Gastroesophageal sphincter (tissue), 4 donors: ENCODE data around the gene NUTM1. TPM values are rescaled to one million over a fixed set of nuclear protein-coding genes. Genes with fewer than 3 reads are reported as not detected.

ENCODE experiments used
- ATAC-seq: fragments of 150-250 bp; one replicate; pipeline ENCODE4 v1.9.1; 2016; ENCODE audit warnings: mild to moderate bottlenecking, moderate library complexity
- H3K27ac ChIP-seq, 4 donors: fragments of 200-600 bp; sonication (generic) in 3 of 4; 1 replicate in 3 of 4; 2 replicates in 1 of 4; pipeline ENCODE4 v1.5.1; 2016 to 2019
- H3K27me3 ChIP-seq: fragments of 200-600 bp; sonication (generic); one replicate; pipeline ENCODE4 v1.5.1; 2019
- H3K36me3 ChIP-seq, 2 donors: fragments of 200-600 bp; sonication (generic); one replicate each; pipeline ENCODE4 v1.5.1; 2019; ENCODE audit warnings: control low read depth in 1 of 2
- H3K4me1 ChIP-seq, 3 donors: fragments of 200-600 bp; sonication (generic); 1 replicate in 2 of 3; 2 replicates in 1 of 3; pipeline ENCODE4 v1.5.1; 2016 to 2019; ENCODE audit warnings: control low read depth in 2 of 3
- H3K4me3 ChIP-seq, 2 donors: fragments of 200-600 bp; sonication (generic); one replicate each; pipeline ENCODE4 v1.5.1; 2019; ENCODE audit warnings: mild to moderate bottlenecking in 1 of 2, moderate library complexity in 1 of 2
- H3K9me3 ChIP-seq, 3 donors: fragments of 200-600 bp; sonication (generic); one replicate each; pipeline ENCODE4 v1.5.1; 2017 to 2019; ENCODE audit warnings: control low read depth in 2 of 3
- CTCF ChIP-seq, 4 experiments: fragments of 200-600 bp in 2 of 4; fragments of 450-650 bp in 2 of 4; sonication (generic) in 1 of 4; IDR thresholded peaks; one replicate each; pipeline ENCODE4 v1.5.1; 2017 to 2019; ENCODE audit warnings: antibody characterized with exemption in 4 of 4, mild to moderate bottlenecking in 2 of 4, moderate library complexity in 2 of 4
- EP300 ChIP-seq: sonication (generic); formaldehyde crosslinking; IDR thresholded peaks from one replicate; pipeline ENCODE4 v1.6.1; 2017; ENCODE audit warnings: antibody characterized with exemption, mild to moderate bottlenecking
- POLR2A ChIP-seq, 2 donors: fragments of 450-650 bp; IDR thresholded peaks; one replicate each; pipeline ENCODE4 v1.6.1; 2017; ENCODE audit warnings: antibody characterized with exemption in 2 of 2, mild to moderate bottlenecking in 2 of 2, moderate library complexity in 1 of 2
- POLR2AphosphoS5 ChIP-seq: sonication (generic); formaldehyde crosslinking; IDR thresholded peaks from one replicate; pipeline ENCODE4 v1.6.1; 2017; ENCODE audit warnings: antibody characterized with exemption
- WGBS, 2 donors: methylation state at CpG; one replicate each; pipeline ENCODE4 v1.1.5; 2018; ENCODE audit warnings: low coverage in 1 of 2; 5-methylcytosine and 5-hydroxymethylcytosine counted together
- total RNA-seq, 4 donors: library from RNA; depleted of rRNA; stranded (reverse); fragments of >200 nt; gene quantifications; one replicate each; pipeline ENCODE4 v1.1.0, GENCODE V29; 2016

Gene NUTM1
- total RNA-seq, 4 donors from 2014 or later = 0.12 TPM; not detected in 3

GRCh38 chr15:34353627-34354026 is 10.5 kb downstream of the NUTM1 start:
- TF ChIP-seq POLR2AphosphoS5 = no peak
- no peak for TF ChIP-seq CTCF (IDR thresholded peaks at IDR 0.05)
- TF ChIP-seq EP300 = no peak
- no peak for TF ChIP-seq POLR2A (IDR thresholded peaks at IDR 0.05)
- H3K27ac ChIP-seq = no peak overlapping the region
- ATAC-seq = no peak
- H3K27me3 ChIP-seq = no peaks in the 10 kb centered on the region
- 40% methylated on average over 1 of the region's 2 CpGs; no CpG with 5 or more reads in 1 of the 2 donors for WGBS, 2 donors
- H3K4me1 ChIP-seq = no peaks in the 10 kb centered on the region
- H3K4me3 ChIP-seq = no peak overlapping the region
- peaks cover 0 to 43% of the 10 kb centered on the region in 2 donors for H3K36me3 ChIP-seq
- no peaks in the 10 kb centered on the region for H3K9me3 ChIP-seq

GRCh38 chr15:34354286-34354685 is 11.2 kb downstream of the NUTM1 start:
- TF ChIP-seq CTCF (IDR thresholded peaks at IDR 0.05) (no peak), EP300 (no peak), POLR2AphosphoS5 (no peak)
- no peaks in the 10 kb centered on the region for H3K27me3 ChIP-seq
- WGBS, 2 donors = 100% methylated on average over 5 of the region's 7 CpGs; no CpG with 5 or more reads in 1 of the 2 donors
- H3K36me3 ChIP-seq = peaks cover 0 to 50% of the 10 kb centered on the region in 2 donors
- ATAC-seq = no peak
- H3K27ac ChIP-seq = no peak overlapping the region
- no peaks in the 10 kb centered on the region for H3K4me1 ChIP-seq
- H3K4me3 ChIP-seq = no peak overlapping the region
- no peaks in the 10 kb centered on the region for H3K9me3 ChIP-seq

DNA sequence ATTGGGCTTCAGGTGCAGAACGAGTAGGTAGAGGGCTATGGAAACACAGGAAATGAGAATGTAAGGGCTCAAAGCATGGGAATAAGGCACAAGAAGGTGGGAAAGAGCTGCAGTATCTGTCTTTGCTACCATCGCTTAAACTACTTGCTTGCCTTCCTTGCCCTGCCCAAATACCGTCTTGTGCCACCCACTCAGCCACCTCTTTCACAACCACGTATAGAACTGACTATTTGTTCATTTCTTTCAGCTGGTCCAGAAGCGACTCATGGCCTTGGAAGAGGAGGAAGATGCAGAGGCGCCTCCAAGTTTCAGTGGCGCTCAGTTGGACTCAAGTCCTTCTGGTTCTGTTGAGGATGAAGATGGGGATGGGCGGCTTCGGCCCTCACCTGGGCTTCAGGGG is 12.1 kb downstream of the NUTM1 start:
- no peak overlapping the region for H3K4me3 ChIP-seq
- no peaks in the 10 kb centered on the region for H3K4me1 ChIP-seq
- H3K27me3 ChIP-seq = no peaks in the 10 kb centered on the region
- no peaks in the 10 kb centered on the region for H3K9me3 ChIP-seq
- 76 to 87% methylated on average over 2 to 4 of the region's 9 CpGs for WGBS, 2 donors
- peaks cover 0 to 60% of the 10 kb centered on the region in 2 donors for H3K36me3 ChIP-seq
- no peak overlapping the region for H3K27ac ChIP-seq
- no peak for TF ChIP-seq POLR2A (IDR thresholded peaks at IDR 0.05)
- no peak for TF ChIP-seq CTCF (IDR thresholded peaks at IDR 0.05)
- TF ChIP-seq EP300 = no peak
- TF ChIP-seq POLR2AphosphoS5 = no peak
- no peak for ATAC-seq

- H3K36me3 ChIP-seq = peaks cover 0 to 80% of the 10 kb centered on the region in 2 donors
These were observed 14.5 kb downstream of the NUTM1 start for GRCh38 chr15:34357653-34358052.

More at GRCh38 chr15:34357653-34358052, 14.5 kb downstream of the NUTM1 start:
- no peak overlapping the region for H3K27ac ChIP-seq
- no peaks in the 10 kb centered on the region for H3K27me3 ChIP-seq
- no peaks in the 10 kb centered on the region for H3K9me3 ChIP-seq
- WGBS, 2 donors = 83 to 92% methylated on average over 1 of the region's 1 CpG
- H3K4me3 ChIP-seq = no peak overlapping the region
- no peak for TF ChIP-seq EP300
- no peak for TF ChIP-seq POLR2A (IDR thresholded peaks at IDR 0.05)
- TF ChIP-seq CTCF (IDR thresholded peaks at IDR 0.05) = no peak
- TF ChIP-seq POLR2AphosphoS5 = no peak
- H3K4me1 ChIP-seq = no peaks in the 10 kb centered on the region
- no peak for ATAC-seq
